Keratinocyte (primary cell): ENCODE data around the gene PLXNA2. TPM values are rescaled to one million over a fixed set of nuclear protein-coding genes. Genes with fewer than 3 reads are reported as not detected.

Experiments
- DNase-seq: peaks from one replicate; pipeline ENCODE4 v3.0.0-alpha.2; 2011; ENCODE audit warnings: low read depth, missing footprints, low spot score
- FAIRE-seq: peaks from 2 replicates; lab custom pipeline; 2011; peaks lifted over from hg19 to GRCh38; lab: Jason Lieb, UNC
- H2AFZ ChIP-seq: 2 replicates; pipeline ENCODE4 v1.6.0; 2012; ENCODE audit warnings: low read length, control low read depth, inconsistent platforms; ENCODE audit not compliant: control insufficient read depth
- H3K27ac ChIP-seq: 2 replicates; pipeline ENCODE4 v1.5.1; 2011; ENCODE audit warnings: low read length; ENCODE audit not compliant: control insufficient read depth, insufficient read depth
- H3K27me3 ChIP-seq: 3 replicates; pipeline ENCODE4 v1.6.0; 2011; ENCODE audit warnings: low read length; ENCODE audit not compliant: control insufficient read depth, insufficient read depth; ENCODE audit errors: extremely low read depth
- H3K36me3 ChIP-seq, 2 experiments: 2 replicates in 1 of 2; 3 replicates in 1 of 2; pipeline ENCODE4 v1.5.1; 2011; ENCODE audit warnings: low read length in 2 of 2, mild to moderate bottlenecking in 1 of 2; ENCODE audit not compliant: control insufficient read depth in 2 of 2, insufficient read depth in 2 of 2; ENCODE audit errors: extremely low read depth in 1 of 2
- H3K4me1 ChIP-seq: 3 replicates; pipeline ENCODE4 v1.5.1; 2011; ENCODE audit warnings: low read length; ENCODE audit not compliant: control insufficient read depth, insufficient read depth; ENCODE audit errors: extremely low read depth
- H3K4me2 ChIP-seq: 3 replicates; pipeline ENCODE4 v1.6.0; 2011; ENCODE audit warnings: low read depth, low read length; ENCODE audit not compliant: control insufficient read depth, insufficient read depth; ENCODE audit errors: extremely low read depth
- H3K4me3 ChIP-seq, 3 experiments: fragments of 200-600 bp in 1 of 3; sonication (generic) in 1 of 3; 2 replicates in 2 of 3; 3 replicates in 1 of 3; pipeline ENCODE4 v1.5.1; 2011 to 2016; ENCODE audit warnings: low read length in 3 of 3, mild to moderate bottlenecking in 3 of 3, control low read depth in 2 of 3, inconsistent platforms in 1 of 3, low read depth in 1 of 3, mixed read lengths in 1 of 3, mixed run types in 1 of 3, moderate library complexity in 1 of 3; ENCODE audit not compliant: control insufficient read depth in 2 of 3, insufficient read depth in 2 of 3; ENCODE audit errors: extremely low read depth in 1 of 3
- H3K79me2 ChIP-seq: 2 replicates; pipeline ENCODE4 v1.6.0; 2012; ENCODE audit warnings: low read length; ENCODE audit not compliant: control insufficient read depth, insufficient read depth
- H3K9ac ChIP-seq: 3 replicates; pipeline ENCODE4 v1.6.0; 2011; ENCODE audit warnings: low read length; ENCODE audit not compliant: control insufficient read depth, insufficient read depth; ENCODE audit errors: extremely low read depth
- H3K9me1 ChIP-seq: 3 replicates; pipeline ENCODE4 v1.6.0; 2011; ENCODE audit warnings: low read length; ENCODE audit not compliant: control insufficient read depth, insufficient read depth; ENCODE audit errors: extremely low read depth
- H3K9me3 ChIP-seq: 2 replicates; pipeline ENCODE4 v1.5.1; 2012; ENCODE audit warnings: low read depth, low read length; ENCODE audit not compliant: control insufficient read depth
- H4K20me1 ChIP-seq: 3 replicates; pipeline ENCODE4 v1.6.0; 2011; ENCODE audit warnings: low read length; ENCODE audit not compliant: control insufficient read depth, insufficient read depth; ENCODE audit errors: extremely low read depth
- CTCF ChIP-seq, 3 experiments: IDR thresholded peaks in 1 of 3; conservative IDR thresholded peaks in 1 of 3; optimal IDR thresholded peaks in 1 of 3; 2 replicates in 2 of 3; 3 replicates in 1 of 3; pipeline versions ENCODE3 to v1.5.1; 2011; ENCODE audit warnings: low read length in 3 of 3, mild to moderate bottlenecking in 3 of 3, moderate library complexity in 2 of 3, control low read depth in 1 of 3, inconsistent platforms in 1 of 3; ENCODE audit not compliant: insufficient read depth in 2 of 3; ENCODE audit errors: extremely low read depth in 1 of 3
- EZH2 ChIP-seq: IDR thresholded peaks from one replicate; pipeline ENCODE4 v1.6.1; 2012; ENCODE audit warnings: inconsistent platforms, mild to moderate bottlenecking, low read length, moderate library complexity
- dilution Hi-C: fragments of 300-500 bp; cut with MboI; formaldehyde crosslinking; loops from one replicate; pipeline ENCODE4 v1.7.0; 2020; ENCODE audit warnings: low sequenced_read_pairs; ENCODE audit not compliant: extremely low pct_ligation_motif_present
- polyA plus RNA-seq, 5 experiments: library from polyadenylated mRNA; depleted of rRNA in 3 of 5; stranded (reverse) in 3 of 5; stranded (forward) in 1 of 5; unstranded in 1 of 5; fragments of >200 nt; gene quantifications; 1 replicate in 1 of 5; 2 replicates in 3 of 5; 3 replicates in 1 of 5; pipeline versions ENCODE4 v1.2.1 to v1.2.3, GENCODE V29; 2011 to 2012; ENCODE audit warnings: missing spikeins in 2 of 5, low read depth in 1 of 5, low replicate concordance in 1 of 5

PLXNA2 gene
- polyA plus RNA-seq, 1 donor (not counting 4 experiments of a cell fraction or from before 2014, with no cell fraction given), result 6.7 TPM

GRCh38 chr1:208160259-208160819 lies 83.8 kb downstream of the PLXNA2 start:
- no peak overlapping the region for H3K27ac ChIP-seq
- peaks cover 2 to 11% of the 10 kb centered on the region in 2 experiments for H3K36me3 ChIP-seq
- H3K27me3 ChIP-seq, result no peaks in the 10 kb centered on the region
- no peaks in the 10 kb centered on the region for H3K79me2 ChIP-seq
- FAIRE-seq (no peak), DNase-seq (no peak)
- H3K9me1 ChIP-seq, result no peaks in the 10 kb centered on the region
- no peaks in the 10 kb centered on the region for H4K20me1 ChIP-seq
- H3K4me1 ChIP-seq, result no peaks in the 10 kb centered on the region
- no peak for TF ChIP-seq CTCF (optimal IDR thresholded peaks at IDR 0.05 in 1 of 3, IDR thresholded peaks at IDR 0.05 in 1 of 3, conservative IDR thresholded peaks at IDR 0.05 in 1 of 3; ENCODE audit: extremely low read depth in 1 of 3, insufficient read depth in 2 of 3, low read length in 3 of 3)
- TF ChIP-seq EZH2, result no peak
- H3K4me3 ChIP-seq, result no peak overlapping the region
- no peaks in the 10 kb centered on the region for H3K9me3 ChIP-seq
- no peak overlapping the region for H3K9ac ChIP-seq
- no peak overlapping the region for H2AFZ ChIP-seq
- H3K4me2 ChIP-seq, result no peak overlapping the region
- dilution Hi-C loops, result no loop called here

GRCh38 chr1:208159555-208160258 lies 84.5 kb downstream of the PLXNA2 start:
- Histone ChIP-seq H3K4me1 (peaks cover 5% of the 10 kb centered on the region), H3K79me2 (no peaks in the 10 kb centered on the region), H3K9me1 (peaks cover 3% of the 10 kb centered on the region), H3K36me3 (peaks cover 2 to 11% of the 10 kb centered on the region in 2 experiments), H4K20me1 (peaks cover 4% of the 10 kb centered on the region), H3K27ac (no peak overlapping the region), H3K27me3 (no peaks in the 10 kb centered on the region), H2AFZ (no peak overlapping the region), H3K4me2 (no peak overlapping the region), H3K4me3 (no peak overlapping the region), H3K9me3 (no peaks in the 10 kb centered on the region), H3K9ac (no peak overlapping the region)
- dilution Hi-C loops, result no loop called here
- TF ChIP-seq CTCF (optimal IDR thresholded peaks at IDR 0.05 in 1 of 3, IDR thresholded peaks at IDR 0.05 in 1 of 3, conservative IDR thresholded peaks at IDR 0.05 in 1 of 3; ENCODE audit: extremely low read depth in 1 of 3, insufficient read depth in 2 of 3, low read length in 3 of 3) (no peak), EZH2 (no peak)
- DNase-seq (no peak), FAIRE-seq (no peak)
